Myocyte (in vitro differentiated cells): ENCODE results near the gene PAPSS1. TPM values are rescaled to one million over a fixed set of nuclear protein-coding genes. Genes with fewer than 3 reads are reported as not detected.
"Not testable (repeated sequence)": the region's sequence is repeated elsewhere in the genome, so short reads cannot be mapped to it uniquely, and the experiment has no call there.

ENCODE experiments used
- DNase-seq: peaks from one replicate; pipeline ENCODE4 v3.0.0-alpha.2; 2012; ENCODE audit warnings: low read depth
- total RNA-seq: library from RNA; depleted of rRNA; stranded (reverse); fragments of >200 nt; gene quantifications from 2 replicates; pipeline ENCODE4 v1.2.3, GENCODE V29; 2014

PAPSS1 gene
- total RNA-seq, 1 donor from 2014 or later = 56.0 TPM

- no peak for DNase-seq
Measured at GRCh38 chr4:107691378-107691777, 28.7 kb downstream of the PAPSS1 start.

GRCh38 chr4:107689912-107690587 is 30.0 kb downstream of the PAPSS1 start:
- peak; percentile 31 for DNase-seq

- no peak for DNase-seq
Measured at GRCh38 chr4:107688421-107688820, 31.6 kb downstream of the PAPSS1 start.

GRCh38 chr4:107685740-107686139 is 34.3 kb downstream of the PAPSS1 start:
- no peak for DNase-seq

- DNase-seq = no peak
Measured at GRCh38 chr4:107683873-107684272, 36.2 kb downstream of the PAPSS1 start.

- DNase-seq = no peak
Measured at GRCh38 chr4:107682306-107682705, 37.7 kb downstream of the PAPSS1 start.

- DNase-seq = no peak
Measured at GRCh38 chr4:107669068-107669467, 51.0 kb downstream of the PAPSS1 start.

- peak; percentile 48 for DNase-seq
Measured at GRCh38 chr4:107666134-107666533, 53.9 kb downstream of the PAPSS1 start.

GRCh38 chr4:107665001-107665400 is 55.0 kb downstream of the PAPSS1 start:
- DNase-seq = peak; percentile 20

- no peak for DNase-seq
Measured at GRCh38 chr4:107658400-107659336, 61.4 kb downstream of the PAPSS1 start.

GRCh38 chr4:107655289-107655688 is 64.7 kb downstream of the PAPSS1 start:
- no peak for DNase-seq

GRCh38 chr4:107654694-107655093 is 65.3 kb downstream of the PAPSS1 start:
- DNase-seq = no peak

- not testable (repeated sequence) for DNase-seq
Measured at GRCh38 chr4:107651408-107651807, 68.6 kb downstream of the PAPSS1 start.

- DNase-seq = no peak
Measured at GRCh38 chr4:107650251-107650650, 69.8 kb downstream of the PAPSS1 start.

- DNase-seq = no peak
Measured at GRCh38 chr4:107648178-107648991, 71.6 kb downstream of the PAPSS1 start.

GRCh38 chr4:107647591-107647990 is 72.4 kb downstream of the PAPSS1 start:
- peak; percentile 73 for DNase-seq

GRCh38 chr4:107645604-107646003 is 74.4 kb downstream of the PAPSS1 start:
- no peak for DNase-seq

GRCh38 chr4:107643021-107643420 is 77.0 kb downstream of the PAPSS1 start:
- no peak for DNase-seq

- no peak for DNase-seq
Measured at GRCh38 chr4:107640878-107641277, 79.2 kb downstream of the PAPSS1 start.

- DNase-seq = no peak
Measured at GRCh38 chr4:107640197-107640596, 79.8 kb downstream of the PAPSS1 start.

- no peak for DNase-seq
Measured at GRCh38 chr4:107635735-107636134, 84.3 kb downstream of the PAPSS1 start.

- DNase-seq = no peak
Measured at GRCh38 chr4:107631560-107631959, 88.5 kb downstream of the PAPSS1 start.
